ENCODE results near the gene DENND4B. TPM values are rescaled to one million over a fixed set of nuclear protein-coding genes. Genes with fewer than 3 reads are reported as not detected.

The DENND4B gene
- total and polyA plus RNA-seq, 10 of the 15 experiments (the other 5 are each of a cell fraction or from before 2014, with no cell fraction given) = 12.0 to 74.8 (median 22.7) TPM

DNA sequence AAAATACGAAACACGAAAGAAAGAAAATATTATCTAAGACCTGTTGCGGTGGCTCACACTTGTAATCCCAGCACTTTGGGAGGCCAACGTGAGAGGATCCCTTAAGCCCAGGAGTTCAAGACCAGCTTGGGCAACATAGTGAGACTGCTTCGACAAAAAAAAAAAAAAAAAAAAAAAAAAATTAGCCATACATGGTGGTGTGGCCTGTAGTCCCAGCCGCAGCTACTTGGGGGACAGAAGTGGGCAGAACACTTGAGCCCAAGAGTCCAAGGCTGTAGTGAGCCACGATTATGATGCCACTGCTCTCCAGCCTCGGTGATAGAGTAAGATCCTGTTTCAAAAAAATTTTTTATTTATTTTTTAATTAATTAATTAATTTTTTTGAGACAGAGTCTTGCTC, 41.1 kb upstream of the DENND4B start (continued):
- TF ChIP-seq MTA2 (IDR thresholded peaks at IDR 0.05; ENCODE audit: low read depth) = no peak

DNA sequence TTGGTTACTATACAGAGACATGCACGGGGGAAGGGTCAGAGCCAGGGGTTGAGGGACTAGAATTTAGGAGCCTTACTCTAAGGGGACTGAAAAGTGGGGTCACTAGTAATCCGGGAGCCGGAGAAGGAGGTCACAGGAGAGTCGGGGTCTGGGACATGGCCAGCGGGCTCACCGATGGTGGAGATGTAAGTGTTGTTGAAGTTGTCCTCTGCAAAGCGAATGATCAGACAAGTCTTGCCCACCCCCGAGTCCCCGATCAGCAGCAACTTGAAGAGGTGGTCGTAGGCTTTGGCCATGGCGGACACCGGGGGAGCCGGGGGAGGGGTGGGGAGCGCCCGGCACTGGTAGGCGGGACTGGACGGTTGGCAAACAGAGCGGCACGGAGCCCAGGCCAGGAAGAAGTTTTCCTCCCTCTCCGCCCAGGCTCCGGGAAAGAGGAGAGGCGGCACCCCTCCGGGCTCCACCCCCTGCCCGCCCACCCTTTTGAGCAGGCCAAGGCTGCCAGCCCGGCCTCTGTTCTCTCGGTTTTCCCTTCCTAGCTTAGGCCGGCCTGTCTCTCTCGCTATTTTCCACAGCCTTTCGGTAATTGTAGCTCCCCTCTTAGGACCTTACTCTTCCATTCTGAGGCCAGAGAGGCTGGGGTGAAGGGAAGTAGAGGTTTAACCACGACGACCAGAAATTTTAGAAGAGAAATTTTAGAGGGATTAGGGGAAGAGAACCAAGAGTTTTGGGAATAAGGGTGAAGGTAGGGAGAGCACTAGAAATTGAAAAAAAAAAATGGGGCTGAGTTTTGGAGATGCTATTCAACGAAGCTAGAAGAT, 39.6 kb upstream of the DENND4B start, which contains the start of gene RAB13:
Gene RAB13, minus strand, starts transcription at position 399 of the 821 bp plus-strand sequence. Its CDS starts 103 bp downstream, at position 296.
- Histone ChIP-seq H3K27me3 (replicated peaks in 1 of 2; ENCODE audit: control insufficient read depth in 2 of 2, insufficient read depth in 2 of 2, low read length in 1 of 2) (no peaks in the 10 kb centered on the region), H3K9me3 (replicated peaks; ENCODE audit: control insufficient read depth, insufficient read depth, low read length) (no peaks in the 10 kb centered on the region), H2AFZ (ENCODE audit: control insufficient read depth, low read depth, low read length) (peak within 1 kb of the TSS; percentile 89), H3K4me1 (ENCODE audit: control insufficient read depth, insufficient read depth, low read length) (peaks cover 5% of the 10 kb centered on the region), H3K36me3 (ENCODE audit: control insufficient read depth in 2 of 2, insufficient read depth in 2 of 2, low read length in 1 of 2) (no peaks in the 10 kb centered on the region), H3K27ac (ENCODE audit: control insufficient read depth, insufficient read depth) (no peak within 1 kb of the TSS; the same call in 1 of the 2 replicates), H3K4me3 (peak within 1 kb of the TSS; percentile 80), H4K20me1 (ENCODE audit: control insufficient read depth, insufficient read depth) (no peaks in the 10 kb centered on the region), H3K4me2 (ENCODE audit: control insufficient read depth, insufficient read depth) (peak within 1 kb of the TSS; percentile 51), H3K79me2 (ENCODE audit: control insufficient read depth, insufficient read depth, low read length) (peaks cover 7% of the 10 kb centered on the region), H3K9ac (ENCODE audit: control insufficient read depth, insufficient read depth, low read length) (peak within 1 kb of the TSS; percentile 60)
- RAD21 ChIA-PET (ENCODE audit: unreplicated experiment) = interaction anchor here (0.7 to 5.7 kb wide), 37 partner anchors 9 to 414 kb away, joined by 3 to 42 read pairs (median 4); partner anchors contain the start of genes CHTOP, CREB3L4, DENND4B and GATAD2B
- 13% methylated on average over 14 of the region's 32 CpGs for WGBS (ENCODE audit: insufficient coverage, insufficient replicate concordance, low lambda C conversion rate, missing lambda C conversion rate)
- POLR2A ChIA-PET = interaction anchor here (0.6 to 2.7 kb wide), 13 partner anchors 9 to 415 kb away, joined by 3 to 21 read pairs (median 4); partner anchors contain the start of genes CREB3L4, JTB, SLC27A3 and SLC39A1
- intact Hi-C loops (cut with micrococcal nuclease; ENCODE audit: unreplicated experiment) (loop anchor here (1.0 to 2.0 kb wide), 5 partner anchors 63 to 315 kb away; partner anchors contain the start of genes GATAD2B, ILF2 and NPR1), in situ Hi-C loops (cut with MboI) (loop anchor here (5.0 to 10.0 kb wide), 2 partner anchors 191 to 309 kb away; partner anchors contain the start of gene NPR1)
- BruUV-seq (replicated peaks) = no TSS peak
- SMC1A ChIA-PET (ENCODE audit: uncharacterized antibody, unreplicated experiment) = interaction anchor here (0.5 to 5.2 kb wide), 41 partner anchors 8 to 475 kb away, joined by 3 to 46 read pairs (median 4); partner anchors contain the start of genes CREB3L4, DENND4B, GATAD2B and INTS3
- FAIRE-seq (no peak), DNase-seq (ENCODE audit: low read depth, low spot score) (no peak), ATAC-seq (peak; percentile 30)
- CTCF ChIA-PET = interaction anchor here (0.6 to 6.6 kb wide), 48 partner anchors 8 to 643 kb away, joined by 3 to 85 read pairs (median 6); partner anchors contain the start of genes CREB3L4, DENND4B, GATAD2B and JTB
- TF ChIP-seq, protein P1, sequence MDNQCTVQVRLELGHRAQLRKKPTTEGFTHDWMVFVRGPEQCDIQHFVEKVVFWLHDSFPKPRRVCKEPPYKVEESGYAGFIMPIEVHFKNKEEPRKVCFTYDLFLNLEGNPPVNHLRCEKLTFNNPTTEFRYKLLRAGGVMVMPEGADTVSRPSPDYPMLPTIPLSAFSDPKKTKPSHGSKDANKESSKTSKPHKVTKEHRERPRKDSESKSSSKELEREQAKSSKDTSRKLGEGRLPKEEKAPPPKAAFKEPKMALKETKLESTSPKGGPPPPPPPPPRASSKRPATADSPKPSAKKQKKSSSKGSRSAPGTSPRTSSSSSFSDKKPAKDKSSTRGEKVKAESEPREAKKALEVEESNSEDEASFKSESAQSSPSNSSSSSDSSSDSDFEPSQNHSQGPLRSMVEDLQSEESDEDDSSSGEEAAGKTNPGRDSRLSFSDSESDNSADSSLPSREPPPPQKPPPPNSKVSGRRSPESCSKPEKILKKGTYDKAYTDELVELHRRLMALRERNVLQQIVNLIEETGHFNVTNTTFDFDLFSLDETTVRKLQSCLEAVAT (IDR thresholded peaks at IDR 0.05) = peak; percentile 8; the same call in 1 of the 2 replicates
- TF ChIP-seq, protein P2, sequence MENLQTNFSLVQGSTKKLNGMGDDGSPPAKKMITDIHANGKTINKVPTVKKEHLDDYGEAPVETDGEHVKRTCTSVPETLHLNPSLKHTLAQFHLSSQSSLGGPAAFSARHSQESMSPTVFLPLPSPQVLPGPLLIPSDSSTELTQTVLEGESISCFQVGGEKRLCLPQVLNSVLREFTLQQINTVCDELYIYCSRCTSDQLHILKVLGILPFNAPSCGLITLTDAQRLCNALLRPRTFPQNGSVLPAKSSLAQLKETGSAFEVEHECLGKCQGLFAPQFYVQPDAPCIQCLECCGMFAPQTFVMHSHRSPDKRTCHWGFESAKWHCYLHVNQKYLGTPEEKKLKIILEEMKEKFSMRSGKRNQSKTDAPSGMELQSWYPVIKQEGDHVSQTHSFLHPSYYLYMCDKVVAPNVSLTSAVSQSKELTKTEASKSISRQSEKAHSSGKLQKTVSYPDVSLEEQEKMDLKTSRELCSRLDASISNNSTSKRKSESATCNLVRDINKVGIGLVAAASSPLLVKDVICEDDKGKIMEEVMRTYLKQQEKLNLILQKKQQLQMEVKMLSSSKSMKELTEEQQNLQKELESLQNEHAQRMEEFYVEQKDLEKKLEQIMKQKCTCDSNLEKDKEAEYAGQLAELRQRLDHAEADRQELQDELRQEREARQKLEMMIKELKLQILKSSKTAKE (IDR thresholded peaks at IDR 0.05; ENCODE audit: low read depth, poor library complexity, severe bottlenecking) = no peak
- TF ChIP-seq CHD1 (IDR thresholded peaks at IDR 0.05; ENCODE audit: low read depth, low read length) = no peak
- no peak for TF ChIP-seq ATF7 (IDR thresholded peaks at IDR 0.05; ENCODE audit: low read depth)
- TF ChIP-seq ZZZ3 (IDR thresholded peaks at IDR 0.05; ENCODE audit: control insufficient read depth, insufficient read length, low read depth) = no peak
- TF ChIP-seq YY1 (IDR thresholded peaks at IDR 0.05; ENCODE audit: low read depth, low read length) = 0 out of 2 replicates have a peak, but pooled peaks have one; percentile 14
- TF ChIP-seq, protein P3, sequence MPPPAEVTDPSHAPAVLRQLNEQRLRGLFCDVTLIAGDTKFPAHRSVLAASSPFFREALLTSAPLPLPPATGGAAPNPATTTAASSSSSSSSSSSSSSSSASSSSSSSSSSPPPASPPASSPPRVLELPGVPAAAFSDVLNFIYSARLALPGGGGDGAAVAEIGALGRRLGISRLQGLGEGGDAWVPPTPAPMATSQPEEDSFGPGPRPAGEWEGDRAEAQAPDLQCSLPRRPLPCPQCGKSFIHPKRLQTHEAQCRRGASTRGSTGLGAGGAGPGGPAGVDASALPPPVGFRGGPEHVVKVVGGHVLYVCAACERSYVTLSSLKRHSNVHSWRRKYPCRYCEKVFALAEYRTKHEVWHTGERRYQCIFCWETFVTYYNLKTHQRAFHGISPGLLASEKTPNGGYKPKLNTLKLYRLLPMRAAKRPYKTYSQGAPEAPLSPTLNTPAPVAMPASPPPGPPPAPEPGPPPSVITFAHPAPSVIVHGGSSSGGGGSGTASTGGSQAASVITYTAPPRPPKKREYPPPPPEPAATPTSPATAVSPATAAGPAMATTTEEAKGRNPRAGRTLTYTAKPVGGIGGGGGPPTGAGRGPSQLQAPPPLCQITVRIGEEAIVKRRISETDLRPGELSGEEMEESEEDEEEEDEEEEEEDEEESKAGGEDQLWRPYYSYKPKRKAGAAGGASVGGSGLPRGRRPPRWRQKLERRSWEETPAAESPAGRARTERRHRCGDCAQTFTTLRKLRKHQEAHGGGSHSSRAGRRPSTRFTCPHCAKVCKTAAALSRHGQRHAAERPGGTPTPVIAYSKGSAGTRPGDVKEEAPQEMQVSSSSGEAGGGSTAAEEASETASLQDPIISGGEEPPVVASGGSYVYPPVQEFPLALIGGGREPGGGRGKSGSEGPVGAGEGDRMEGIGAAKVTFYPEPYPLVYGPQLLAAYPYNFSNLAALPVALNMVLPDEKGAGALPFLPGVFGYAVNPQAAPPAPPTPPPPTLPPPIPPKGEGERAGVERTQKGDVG (CRISPR knock-in tag; IDR thresholded peaks at IDR 0.05) = no peak
- TF ChIP-seq, protein P4, sequence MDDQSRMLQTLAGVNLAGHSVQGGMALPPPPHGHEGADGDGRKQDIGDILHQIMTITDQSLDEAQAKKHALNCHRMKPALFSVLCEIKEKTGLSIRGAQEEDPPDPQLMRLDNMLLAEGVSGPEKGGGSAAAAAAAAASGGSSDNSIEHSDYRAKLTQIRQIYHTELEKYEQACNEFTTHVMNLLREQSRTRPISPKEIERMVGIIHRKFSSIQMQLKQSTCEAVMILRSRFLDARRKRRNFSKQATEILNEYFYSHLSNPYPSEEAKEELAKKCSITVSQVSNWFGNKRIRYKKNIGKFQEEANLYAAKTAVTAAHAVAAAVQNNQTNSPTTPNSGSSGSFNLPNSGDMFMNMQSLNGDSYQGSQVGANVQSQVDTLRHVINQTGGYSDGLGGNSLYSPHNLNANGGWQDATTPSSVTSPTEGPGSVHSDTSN (IDR thresholded peaks at IDR 0.05; ENCODE audit: insufficient replicate concordance, low read depth, low read length) = no peak

All from GM12878 (cell line).